HG03432 (cell line): Measurements from ENCODE around the gene PCNT.
"Not testable (repeated sequence)": the region's sequence is repeated elsewhere in the genome, so short reads cannot be mapped to it uniquely, and the experiment has no call there.

Experiments
- ATAC-seq: cut with Tn5 transposase; IDR thresholded peaks from one replicate; pipeline ENCODE4 v1.9.1; 2021; ENCODE audit warnings: mild to moderate bottlenecking, moderate library complexity; ENCODE audit not compliant: unreplicated experiment

The PCNT gene

DNA sequence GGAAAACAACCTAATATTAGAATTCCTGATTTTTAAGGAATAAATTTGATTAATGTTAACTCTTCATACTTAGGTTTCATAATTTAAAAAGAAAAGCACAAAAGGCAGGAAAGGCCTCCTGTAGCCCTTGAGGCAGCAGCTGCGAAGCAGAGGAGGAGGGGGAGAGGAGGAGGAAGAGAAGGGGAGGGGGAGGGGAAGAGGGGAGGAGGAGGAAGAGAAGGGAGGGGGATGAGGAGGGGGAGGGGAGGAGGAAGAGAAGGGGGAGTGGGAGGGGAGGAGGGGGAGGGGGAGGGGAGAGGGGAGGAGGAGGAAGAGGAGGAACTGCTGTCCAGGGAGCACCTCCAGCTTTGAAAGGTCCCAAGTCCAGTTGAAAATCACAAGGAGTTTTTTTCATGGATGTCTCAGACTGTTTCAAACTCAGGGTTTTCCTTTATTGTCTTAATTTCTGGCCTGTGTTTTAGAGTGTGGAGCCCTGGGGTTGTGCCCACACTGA, 99.6 kb downstream of the PCNT start:
- ATAC-seq, result no peak

- no peak for ATAC-seq
Measured at GRCh38 chr21:46424039-46424591, 100.2 kb downstream of the PCNT start.

DNA sequence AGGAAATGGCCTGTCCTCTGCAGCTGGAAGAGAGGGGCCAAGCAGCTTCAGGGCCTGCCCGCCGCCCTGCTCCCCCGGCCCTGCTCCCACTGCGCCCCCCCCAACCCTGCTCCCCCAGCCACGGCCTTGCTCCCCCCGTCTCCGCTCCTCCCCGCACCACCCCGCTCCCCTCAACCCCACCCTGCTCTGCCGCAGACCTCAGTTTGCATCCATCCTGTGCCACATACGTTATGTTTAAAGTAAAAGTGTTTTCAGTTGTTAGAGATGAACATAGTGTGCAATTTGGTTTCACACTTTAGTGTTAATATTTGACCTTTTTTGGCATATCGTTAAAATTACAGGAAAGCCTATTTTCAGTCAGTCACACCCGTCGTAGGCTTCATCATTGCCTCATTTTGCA, 100.7 kb downstream of the PCNT start:
- no peak for ATAC-seq

GRCh38 chr21:46425041-46425440, 101.1 kb downstream of the PCNT start:
- no peak for ATAC-seq

- ATAC-seq, result no peak
Measured at GRCh38 chr21:46425571-46425970, 101.6 kb downstream of the PCNT start.

GRCh38 chr21:46426313-46427046, 102.5 kb downstream of the PCNT start:
- ATAC-seq, result no peak

- no peak for ATAC-seq
Measured at GRCh38 chr21:46427516-46427915, 103.6 kb downstream of the PCNT start.

- no peak for ATAC-seq
Measured at GRCh38 chr21:46428286-46428685, 104.3 kb downstream of the PCNT start.

DNA sequence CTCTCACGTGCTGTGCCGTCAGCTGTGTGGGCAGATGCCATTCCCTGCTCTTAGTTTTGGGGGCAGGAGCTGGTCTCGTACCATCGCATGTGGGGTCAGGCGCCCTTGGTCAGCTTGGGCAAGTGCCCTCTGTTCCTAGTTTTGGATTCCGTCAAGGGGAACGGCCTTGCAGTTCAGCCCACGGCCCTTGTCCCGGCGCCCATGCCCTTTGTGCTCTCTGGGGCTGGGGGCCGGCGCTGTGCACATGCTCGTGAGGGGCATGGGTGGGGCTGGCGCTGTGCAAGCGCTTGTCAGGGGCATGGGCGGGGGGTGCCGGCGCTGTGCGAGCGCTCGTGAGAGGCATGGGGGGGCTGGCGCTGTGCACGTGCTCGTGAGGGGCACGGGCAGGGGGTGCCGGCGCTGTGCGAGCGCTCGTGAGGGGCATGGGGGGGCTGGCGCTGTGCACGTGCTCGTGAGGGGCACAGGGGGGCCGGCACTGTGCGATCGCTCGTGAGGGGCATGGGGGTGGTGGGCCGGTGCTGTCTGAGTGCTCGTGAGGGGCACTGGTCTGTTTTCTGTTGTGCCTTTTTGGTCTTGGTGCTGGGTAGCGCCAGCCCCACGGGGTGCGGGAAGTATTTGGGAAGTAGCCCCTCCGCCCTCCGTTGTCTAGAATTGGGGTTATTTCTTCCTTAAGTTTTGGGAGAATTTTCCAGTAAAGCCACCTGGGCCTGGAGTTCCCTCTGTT, 105.2 kb downstream of the PCNT start:
- no peak for ATAC-seq

DNA sequence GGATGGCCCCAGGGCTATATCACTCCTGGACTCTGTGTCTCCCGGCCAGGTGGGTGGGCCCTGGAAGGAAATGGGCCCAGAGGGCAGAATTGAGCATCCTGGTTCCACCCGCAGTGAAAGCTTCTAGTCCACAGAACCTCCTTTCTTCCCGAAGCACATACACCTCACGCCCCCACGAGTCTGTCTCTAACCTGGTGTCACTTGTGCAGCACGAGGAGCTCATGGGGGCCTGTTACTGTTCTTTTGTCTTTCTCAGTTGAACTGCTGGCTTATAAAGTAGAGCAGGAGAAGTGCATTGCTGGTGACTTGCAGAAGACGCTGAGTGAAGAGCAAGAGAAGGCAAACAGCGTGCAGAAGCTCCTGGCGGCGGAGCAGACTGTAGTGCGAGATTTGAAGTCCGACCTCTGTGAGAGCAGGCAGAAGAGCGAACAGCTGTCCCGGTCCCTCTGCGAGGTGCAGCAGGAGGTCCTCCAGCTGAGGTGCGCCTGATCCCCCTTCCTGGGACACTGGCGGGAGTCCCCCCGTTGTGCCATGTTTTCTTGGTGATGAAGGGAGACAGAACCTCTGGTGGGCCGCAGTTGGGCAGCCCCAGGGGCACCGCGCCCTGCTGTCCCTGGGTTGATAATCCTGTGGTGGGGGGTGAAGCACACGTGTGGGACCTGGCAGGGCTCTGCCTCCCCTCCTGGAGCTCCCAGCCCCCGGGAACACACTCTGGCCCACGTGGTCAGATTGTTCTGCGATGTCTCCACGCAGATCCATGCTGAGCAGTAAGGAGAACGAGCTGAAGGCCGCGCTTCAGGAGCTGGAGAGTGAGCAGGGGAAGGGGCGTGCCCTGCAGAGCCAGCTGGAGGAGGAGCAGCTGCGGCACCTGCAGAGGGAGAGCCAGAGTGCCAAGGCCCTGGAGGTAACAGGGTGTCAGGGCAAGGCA, 106.1 kb downstream of the PCNT start:
- ATAC-seq, result no peak

- ATAC-seq, result no peak
Measured at GRCh38 chr21:46431448-46431847, 107.5 kb downstream of the PCNT start.

GRCh38 chr21:46431884-46432488, 108.0 kb downstream of the PCNT start:
- ATAC-seq, result no peak

GRCh38 chr21:46433116-46433515, 109.2 kb downstream of the PCNT start:
- ATAC-seq, result not testable (repeated sequence)

DNA sequence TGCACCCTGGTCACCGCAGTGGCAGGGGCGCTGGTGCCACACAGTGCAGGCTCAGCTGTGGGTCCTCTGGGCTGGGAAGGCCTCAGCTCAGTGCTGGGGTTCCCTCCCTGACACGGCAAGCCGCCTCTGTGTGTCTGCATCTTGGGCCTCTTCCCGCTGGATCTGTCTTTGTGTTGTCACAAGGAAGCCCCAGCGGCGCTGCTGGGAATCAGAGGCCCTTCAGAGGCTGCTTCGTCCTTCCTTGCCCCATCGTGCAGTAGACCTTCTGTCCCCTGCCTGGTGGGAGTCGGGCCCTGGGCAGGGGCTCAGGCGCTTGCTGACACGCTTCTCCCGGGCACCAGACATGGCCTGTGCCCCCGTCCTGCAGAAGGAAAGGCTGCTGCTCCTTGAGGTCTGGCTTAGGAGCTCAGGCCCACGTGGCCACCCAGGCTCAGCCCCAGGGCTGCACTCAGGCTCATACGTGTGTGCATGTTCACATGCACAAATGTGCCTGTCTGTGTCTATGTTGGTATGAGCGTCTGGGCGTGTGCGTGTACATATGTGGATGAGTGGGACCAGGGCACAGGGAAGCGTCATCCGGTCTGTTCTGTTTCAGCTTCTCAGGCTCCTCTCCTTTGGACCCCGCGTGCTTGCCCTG, 110.5 kb downstream of the PCNT start:
- no peak for ATAC-seq

DNA sequence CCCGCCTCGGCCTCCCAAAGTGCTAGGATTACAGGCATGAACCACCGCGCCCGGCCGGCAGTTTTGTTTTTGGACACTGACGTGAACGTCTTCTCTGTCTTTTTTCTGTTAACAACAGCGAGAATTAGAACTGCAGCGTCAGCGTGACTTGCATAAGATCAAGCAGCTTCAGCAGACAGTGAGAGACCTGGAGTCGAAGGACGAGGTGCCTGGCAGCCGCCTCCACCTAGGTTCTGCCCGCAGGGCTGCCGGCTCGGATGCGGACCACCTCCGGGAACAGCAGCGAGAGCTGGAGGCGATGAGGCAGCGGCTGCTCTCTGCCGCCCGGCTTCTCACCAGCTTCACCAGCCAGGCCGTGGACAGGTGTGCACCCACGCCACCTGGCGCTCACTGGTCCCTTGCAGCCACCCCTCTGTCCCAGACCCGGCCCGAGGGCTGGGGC, 111.9 kb downstream of the PCNT start:
- no peak for ATAC-seq

- no peak for ATAC-seq
Measured at GRCh38 chr21:46436621-46437020, 112.7 kb downstream of the PCNT start.

GRCh38 chr21:46437096-46437498, 113.1 kb downstream of the PCNT start:
- ATAC-seq, result no peak

DNA sequence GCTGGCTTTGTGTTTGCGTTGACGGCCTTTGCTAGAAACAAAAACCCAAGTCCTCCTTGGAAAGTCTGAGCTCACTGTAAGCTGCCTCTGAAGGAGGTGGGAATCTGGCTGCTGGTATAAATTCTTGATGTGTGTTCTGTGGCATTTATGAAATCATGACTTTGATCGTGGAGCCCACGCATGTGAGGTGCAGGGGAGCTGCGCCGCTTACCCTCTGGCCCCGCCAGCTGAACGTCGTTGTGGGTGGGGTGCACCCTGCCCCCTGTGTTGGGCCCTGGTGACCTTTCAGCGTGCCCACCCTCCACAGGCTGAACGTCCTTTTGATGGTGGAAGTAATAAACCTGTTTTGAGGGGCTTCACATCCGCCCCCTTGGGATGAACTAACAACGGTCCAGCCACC, 113.6 kb downstream of the PCNT start:
- ATAC-seq, result no peak

GRCh38 chr21:46438241-46438640, 114.3 kb downstream of the PCNT start:
- ATAC-seq, result no peak

DNA sequence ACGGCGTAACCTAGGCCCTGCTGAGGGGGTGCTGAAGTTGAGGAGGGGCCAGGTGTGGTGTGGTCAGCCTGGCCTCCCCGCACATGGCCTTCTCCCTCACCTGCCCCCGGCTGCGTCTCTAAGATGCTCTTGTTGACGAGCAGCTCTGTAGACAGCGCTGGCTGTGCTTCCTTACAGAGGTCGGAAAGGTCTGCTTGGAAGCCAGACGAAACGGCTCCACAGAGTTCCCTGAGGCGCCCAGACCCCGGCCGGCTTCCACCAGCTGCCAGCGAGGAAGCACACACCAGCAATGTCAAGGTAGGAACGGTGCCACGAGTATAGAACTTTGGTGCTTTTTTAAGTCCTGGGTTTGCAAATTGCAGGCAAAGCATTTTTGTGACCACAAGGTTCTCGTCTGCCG, 116.0 kb downstream of the PCNT start:
- no peak for ATAC-seq
